HepG2 (cell line): ENCODE measurements around the gene SETD1A. TPM values are rescaled to one million over a fixed set of nuclear protein-coding genes. Genes with fewer than 3 reads are reported as not detected.

Experiments
- NFKB2 ChIP-seq: sonication (generic); formaldehyde crosslinking; IDR thresholded peaks from 2 replicates; pipeline ENCODE4 v1.4.0; 2020; ENCODE audit warnings: missing genetic modification reagents, borderline replicate concordance
- NR1H2 ChIP-seq: sonication (generic); formaldehyde crosslinking; IDR thresholded peaks from 2 replicates; pipeline ENCODE4 v1.8.1; 2022; ENCODE audit warnings: low read depth, missing genetic modification reagents, borderline replicate concordance
- PCBP1 ChIP-seq: fragments of 200-400 bp; formaldehyde crosslinking; IDR thresholded peaks from 2 replicates; pipeline ENCODE4 v1.6.1; 2017; ENCODE audit warnings: mild to moderate bottlenecking, low read depth, low read length, borderline replicate concordance
- PLRG1 ChIP-seq: fragments of 450-650 bp; conservative IDR thresholded peaks from 2 replicates; pipeline ENCODE4 v1.6.1; 2016
- SIN3A ChIP-seq: IDR thresholded peaks from 2 replicates; pipeline ENCODE4 v1.6.1; 2011; ENCODE audit warnings: low read depth, mild to moderate bottlenecking, control low read depth, low read length, borderline replicate concordance
- TARDBP ChIP-seq: sonication (generic); formaldehyde crosslinking; IDR thresholded peaks from 2 replicates; pipeline ENCODE4 v1.8.0; 2022; ENCODE audit warnings: mild to moderate bottlenecking, missing genetic modification reagents
- TRIM24 ChIP-seq: sonication (generic); formaldehyde crosslinking; IDR thresholded peaks from 2 replicates; pipeline ENCODE4 v1.8.0; 2022; ENCODE audit warnings: mild to moderate bottlenecking, missing genetic modification reagents
- ZBTB7B ChIP-seq: sonication (generic); formaldehyde crosslinking; IDR thresholded peaks from 2 replicates; pipeline ENCODE4 v1.4.0; 2020; ENCODE audit warnings: missing genetic modification reagents
- ZEB1 ChIP-seq: IDR thresholded peaks from 2 replicates; pipeline ENCODE4 v1.6.1; 2012; ENCODE audit warnings: mild to moderate bottlenecking, low read depth, inconsistent platforms; ENCODE audit not compliant: insufficient replicate concordance
- ZFP1 ChIP-seq: IDR thresholded peaks from 2 replicates; pipeline ENCODE4 v1.6.1; 2016
- ZNF761 ChIP-seq: sonication (generic); formaldehyde crosslinking; conservative IDR thresholded peaks from 2 replicates; pipeline ENCODE4 v1.4.0; 2020; ENCODE audit warnings: mild to moderate bottlenecking, missing genetic modification reagents
- polyA plus RNA-seq, 8 experiments: library from polyadenylated mRNA; depleted of rRNA in 3 of 8; stranded (reverse) in 7 of 8; unstranded in 1 of 8; fragments of >200 nt; fragmentation: Illumina TruSeq in 4 of 8; extraction: Trizol in 4 of 8; gene quantifications; 2 replicates each; pipeline versions ENCODE4 v1.2.1 to v1.2.3, GENCODE V29; 2011 to 2016; ENCODE audit warnings: low read depth in 4 of 8, missing spikeins in 1 of 8, mixed read lengths in 1 of 8; ENCODE audit not compliant: insufficient read depth in 1 of 8
- total RNA-seq, 5 experiments: library from RNA; depleted of rRNA; stranded (reverse); fragments of >200 nt; fragmentation: Illumina TruSeq; extraction: Trizol; gene quantifications; 2 replicates each; pipeline ENCODE4 v1.2.3, GENCODE V29; 2016; ENCODE audit warnings: low read depth in 1 of 5
- TF ChIP-seq, protein P1 (sequence below): sonication (generic); formaldehyde crosslinking; IDR thresholded peaks from 2 replicates; pipeline ENCODE4 v1.4.0; 2020; ENCODE audit warnings: mild to moderate bottlenecking, missing genetic modification reagents
- TF ChIP-seq, protein P2 (sequence below): sonication (generic); formaldehyde crosslinking; IDR thresholded peaks from 2 replicates; pipeline ENCODE4 v1.4.0; 2020; ENCODE audit warnings: missing genetic modification reagents
- TF ChIP-seq, protein P3 (sequence below): sonication (generic); formaldehyde crosslinking; IDR thresholded peaks from 2 replicates; pipeline ENCODE4 v1.4.0; 2020; ENCODE audit warnings: missing genetic modification reagents
- TF ChIP-seq, protein P4 (sequence below): sonication (generic); formaldehyde crosslinking; IDR thresholded peaks from 2 replicates; pipeline ENCODE4 v1.4.0; 2020; ENCODE audit warnings: missing genetic modification reagents, borderline replicate concordance
- TF ChIP-seq, protein P5 (sequence below): sonication (generic); formaldehyde crosslinking; IDR thresholded peaks from 2 replicates; pipeline ENCODE4 v1.4.0; 2020; ENCODE audit warnings: mild to moderate bottlenecking, missing genetic modification reagents

SETD1A gene
- total and polyA plus RNA-seq, 2 of the 13 experiments (the other 11 are each of a cell fraction or from before 2014, with no cell fraction given) = 3.8 to 5.6 TPM

GRCh38 chr16:30996324-30996984, 38.9 kb downstream of the SETD1A start (continued):
- TF ChIP-seq NFKB2 (CRISPR knock-in tag) = peak; percentile 31; the same call in 1 of the 2 replicates
- peak; percentile 63; the same call in 1 of the 2 replicates for TF ChIP-seq TARDBP (CRISPR knock-in tag)
- TF ChIP-seq, protein P1, sequence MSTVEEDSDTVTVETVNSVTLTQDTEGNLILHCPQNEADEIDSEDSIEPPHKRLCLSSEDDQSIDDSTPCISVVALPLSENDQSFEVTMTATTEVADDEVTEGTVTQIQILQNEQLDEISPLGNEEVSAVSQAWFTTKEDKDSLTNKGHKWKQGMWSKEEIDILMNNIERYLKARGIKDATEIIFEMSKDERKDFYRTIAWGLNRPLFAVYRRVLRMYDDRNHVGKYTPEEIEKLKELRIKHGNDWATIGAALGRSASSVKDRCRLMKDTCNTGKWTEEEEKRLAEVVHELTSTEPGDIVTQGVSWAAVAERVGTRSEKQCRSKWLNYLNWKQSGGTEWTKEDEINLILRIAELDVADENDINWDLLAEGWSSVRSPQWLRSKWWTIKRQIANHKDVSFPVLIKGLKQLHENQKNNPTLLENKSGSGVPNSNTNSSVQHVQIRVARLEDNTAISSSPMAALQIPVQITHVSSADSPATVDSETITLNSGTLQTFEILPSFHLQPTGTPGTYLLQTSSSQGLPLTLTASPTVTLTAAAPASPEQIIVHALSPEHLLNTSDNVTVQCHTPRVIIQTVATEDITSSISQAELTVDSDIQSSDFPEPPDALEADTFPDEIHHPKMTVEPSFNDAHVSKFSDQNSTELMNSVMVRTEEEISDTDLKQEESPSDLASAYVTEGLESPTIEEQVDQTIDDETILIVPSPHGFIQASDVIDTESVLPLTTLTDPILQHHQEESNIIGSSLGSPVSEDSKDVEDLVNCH = no peak
- TF ChIP-seq TRIM24 (CRISPR knock-in tag) = no peak
- TF ChIP-seq, protein P2, sequence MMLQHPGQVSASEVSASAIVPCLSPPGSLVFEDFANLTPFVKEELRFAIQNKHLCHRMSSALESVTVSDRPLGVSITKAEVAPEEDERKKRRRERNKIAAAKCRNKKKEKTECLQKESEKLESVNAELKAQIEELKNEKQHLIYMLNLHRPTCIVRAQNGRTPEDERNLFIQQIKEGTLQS (CRISPR knock-in tag) = peak; percentile 35; the same call in 1 of the 2 replicates
- no peak for TF ChIP-seq SIN3A
- 0 out of 2 replicates have a peak, but pooled peaks have one; percentile 5 for TF ChIP-seq ZBTB7B
- TF ChIP-seq, protein P3, sequence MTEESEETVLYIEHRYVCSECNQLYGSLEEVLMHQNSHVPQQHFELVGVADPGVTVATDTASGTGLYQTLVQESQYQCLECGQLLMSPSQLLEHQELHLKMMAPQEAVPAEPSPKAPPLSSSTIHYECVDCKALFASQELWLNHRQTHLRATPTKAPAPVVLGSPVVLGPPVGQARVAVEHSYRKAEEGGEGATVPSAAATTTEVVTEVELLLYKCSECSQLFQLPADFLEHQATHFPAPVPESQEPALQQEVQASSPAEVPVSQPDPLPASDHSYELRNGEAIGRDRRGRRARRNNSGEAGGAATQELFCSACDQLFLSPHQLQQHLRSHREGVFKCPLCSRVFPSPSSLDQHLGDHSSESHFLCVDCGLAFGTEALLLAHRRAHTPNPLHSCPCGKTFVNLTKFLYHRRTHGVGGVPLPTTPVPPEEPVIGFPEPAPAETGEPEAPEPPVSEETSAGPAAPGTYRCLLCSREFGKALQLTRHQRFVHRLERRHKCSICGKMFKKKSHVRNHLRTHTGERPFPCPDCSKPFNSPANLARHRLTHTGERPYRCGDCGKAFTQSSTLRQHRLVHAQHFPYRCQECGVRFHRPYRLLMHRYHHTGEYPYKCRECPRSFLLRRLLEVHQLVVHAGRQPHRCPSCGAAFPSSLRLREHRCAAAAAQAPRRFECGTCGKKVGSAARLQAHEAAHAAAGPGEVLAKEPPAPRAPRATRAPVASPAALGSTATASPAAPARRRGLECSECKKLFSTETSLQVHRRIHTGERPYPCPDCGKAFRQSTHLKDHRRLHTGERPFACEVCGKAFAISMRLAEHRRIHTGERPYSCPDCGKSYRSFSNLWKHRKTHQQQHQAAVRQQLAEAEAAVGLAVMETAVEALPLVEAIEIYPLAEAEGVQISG (CRISPR knock-in tag) = peak; percentile 31; the same call in 1 of the 2 replicates
- no peak for TF ChIP-seq PCBP1
- TF ChIP-seq, protein P4, sequence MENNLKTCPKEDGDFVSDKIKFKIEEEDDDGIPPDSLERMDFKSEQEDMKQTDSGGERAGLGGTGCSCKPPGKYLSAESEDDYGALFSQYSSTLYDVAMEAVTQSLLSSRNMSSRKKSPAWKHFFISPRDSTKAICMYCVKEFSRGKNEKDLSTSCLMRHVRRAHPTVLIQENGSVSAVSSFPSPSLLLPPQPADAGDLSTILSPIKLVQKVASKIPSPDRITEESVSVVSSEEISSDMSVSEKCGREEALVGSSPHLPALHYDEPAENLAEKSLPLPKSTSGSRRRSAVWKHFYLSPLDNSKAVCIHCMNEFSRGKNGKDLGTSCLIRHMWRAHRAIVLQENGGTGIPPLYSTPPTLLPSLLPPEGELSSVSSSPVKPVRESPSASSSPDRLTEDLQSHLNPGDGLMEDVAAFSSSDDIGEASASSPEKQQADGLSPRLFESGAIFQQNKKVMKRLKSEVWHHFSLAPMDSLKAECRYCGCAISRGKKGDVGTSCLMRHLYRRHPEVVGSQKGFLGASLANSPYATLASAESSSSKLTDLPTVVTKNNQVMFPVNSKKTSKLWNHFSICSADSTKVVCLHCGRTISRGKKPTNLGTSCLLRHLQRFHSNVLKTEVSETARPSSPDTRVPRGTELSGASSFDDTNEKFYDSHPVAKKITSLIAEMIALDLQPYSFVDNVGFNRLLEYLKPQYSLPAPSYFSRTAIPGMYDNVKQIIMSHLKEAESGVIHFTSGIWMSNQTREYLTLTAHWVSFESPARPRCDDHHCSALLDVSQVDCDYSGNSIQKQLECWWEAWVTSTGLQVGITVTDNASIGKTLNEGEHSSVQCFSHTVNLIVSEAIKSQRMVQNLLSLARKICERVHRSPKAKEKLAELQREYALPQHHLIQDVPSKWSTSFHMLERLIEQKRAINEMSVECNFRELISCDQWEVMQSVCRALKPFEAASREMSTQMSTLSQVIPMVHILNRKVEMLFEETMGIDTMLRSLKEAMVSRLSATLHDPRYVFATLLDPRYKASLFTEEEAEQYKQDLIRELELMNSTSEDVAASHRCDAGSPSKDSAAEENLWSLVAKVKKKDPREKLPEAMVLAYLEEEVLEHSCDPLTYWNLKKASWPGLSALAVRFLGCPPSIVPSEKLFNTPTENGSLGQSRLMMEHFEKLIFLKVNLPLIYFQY = no peak
- 0 out of 2 replicates have a peak, but pooled peaks have one; percentile 62 for TF ChIP-seq NR1H2 (CRISPR knock-in tag)
- TF ChIP-seq ZEB1 = peak; percentile 78
- no peak for TF ChIP-seq PLRG1
- no peak for TF ChIP-seq ZNF761 (CRISPR knock-in tag)
- peak; percentile 59; the same call in 1 of the 2 replicates for TF ChIP-seq ZFP1 (CRISPR knock-in tag)
- TF ChIP-seq, protein P5, sequence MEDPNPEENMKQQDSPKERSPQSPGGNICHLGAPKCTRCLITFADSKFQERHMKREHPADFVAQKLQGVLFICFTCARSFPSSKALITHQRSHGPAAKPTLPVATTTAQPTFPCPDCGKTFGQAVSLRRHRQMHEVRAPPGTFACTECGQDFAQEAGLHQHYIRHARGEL = no peak
